Measurements from ENCODE around the gene REEP1.

DNA sequence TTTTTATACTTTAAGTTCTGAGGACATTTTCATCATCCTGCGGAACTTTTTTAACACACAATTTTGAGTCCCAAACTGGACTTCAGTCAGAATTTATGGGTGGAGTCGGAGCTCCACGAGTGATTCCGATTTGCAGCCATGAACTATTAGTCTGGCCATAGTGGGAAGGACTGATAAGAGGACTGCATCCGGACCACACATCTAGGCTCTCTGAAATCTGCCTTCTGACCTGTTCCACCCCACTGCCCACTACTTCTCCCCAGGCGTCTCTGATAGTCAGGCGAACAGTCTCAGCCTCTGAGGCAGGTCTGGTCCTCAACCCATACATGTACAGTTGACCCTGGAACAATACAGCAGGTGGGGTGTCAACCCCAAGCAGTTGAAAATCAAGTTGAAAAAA is 133.0 kb downstream of the REEP1 start:
- TF ChIP-seq, protein P1, sequence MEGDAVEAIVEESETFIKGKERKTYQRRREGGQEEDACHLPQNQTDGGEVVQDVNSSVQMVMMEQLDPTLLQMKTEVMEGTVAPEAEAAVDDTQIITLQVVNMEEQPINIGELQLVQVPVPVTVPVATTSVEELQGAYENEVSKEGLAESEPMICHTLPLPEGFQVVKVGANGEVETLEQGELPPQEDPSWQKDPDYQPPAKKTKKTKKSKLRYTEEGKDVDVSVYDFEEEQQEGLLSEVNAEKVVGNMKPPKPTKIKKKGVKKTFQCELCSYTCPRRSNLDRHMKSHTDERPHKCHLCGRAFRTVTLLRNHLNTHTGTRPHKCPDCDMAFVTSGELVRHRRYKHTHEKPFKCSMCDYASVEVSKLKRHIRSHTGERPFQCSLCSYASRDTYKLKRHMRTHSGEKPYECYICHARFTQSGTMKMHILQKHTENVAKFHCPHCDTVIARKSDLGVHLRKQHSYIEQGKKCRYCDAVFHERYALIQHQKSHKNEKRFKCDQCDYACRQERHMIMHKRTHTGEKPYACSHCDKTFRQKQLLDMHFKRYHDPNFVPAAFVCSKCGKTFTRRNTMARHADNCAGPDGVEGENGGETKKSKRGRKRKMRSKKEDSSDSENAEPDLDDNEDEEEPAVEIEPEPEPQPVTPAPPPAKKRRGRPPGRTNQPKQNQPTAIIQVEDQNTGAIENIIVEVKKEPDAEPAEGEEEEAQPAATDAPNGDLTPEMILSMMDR (IDR thresholded peaks at IDR 0.05), result no peak
- TF ChIP-seq POLR2A (IDR thresholded peaks at IDR 0.05), result no peak
